NCI-H524 treated with DMSO at 0.1 percent for 48 hours (cell line): ENCODE data around the gene CCDC57.

Experiments
- DNase-seq: peaks from one replicate; lab custom pipeline; 2025; lab: John Stamatoyannopoulos, UW

CCDC57 gene

DNA sequence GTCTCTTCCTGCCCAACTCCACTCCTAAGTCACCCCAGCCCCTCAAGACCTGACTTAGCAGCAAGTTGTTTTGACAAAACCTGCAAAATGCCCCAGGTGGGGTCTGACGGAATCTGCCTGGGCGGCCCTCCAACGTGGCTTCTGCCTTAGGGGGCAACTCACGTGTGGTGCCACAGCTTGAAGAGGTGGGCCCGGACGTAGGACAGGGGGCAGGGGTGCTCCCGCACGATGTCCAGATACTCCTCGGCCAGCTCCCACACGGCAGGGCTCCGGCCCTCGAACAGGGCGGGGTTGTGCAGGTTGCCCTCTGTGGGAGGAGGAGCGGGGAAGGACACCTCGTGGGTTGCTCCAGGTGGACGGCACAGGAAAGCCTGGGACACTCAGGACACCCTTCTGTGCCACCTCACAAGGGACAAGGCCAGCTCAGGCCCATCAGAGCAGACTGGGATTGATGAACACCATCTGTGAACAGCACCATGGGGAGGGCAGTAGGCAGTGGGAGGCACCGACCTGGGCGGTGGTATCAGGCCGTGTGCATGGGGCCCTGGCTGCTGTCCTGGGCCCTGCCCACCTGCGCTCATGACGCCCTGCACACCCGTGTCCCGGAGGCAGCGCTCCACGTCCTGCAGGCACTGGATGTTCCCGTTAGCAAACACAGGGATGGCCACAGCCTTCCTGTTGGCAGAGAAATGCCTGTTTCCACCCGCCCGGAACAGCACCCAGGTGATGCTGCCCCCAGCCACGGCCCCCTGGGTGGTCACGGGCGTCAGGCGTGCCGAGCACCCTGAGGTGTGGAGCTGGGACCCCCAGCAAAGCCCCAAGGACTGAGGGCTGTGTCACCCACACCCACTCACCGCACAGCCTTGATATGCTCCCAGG lies 151.4 kb downstream of the CCDC57 start:
- DNase-seq, result no peak

DNA sequence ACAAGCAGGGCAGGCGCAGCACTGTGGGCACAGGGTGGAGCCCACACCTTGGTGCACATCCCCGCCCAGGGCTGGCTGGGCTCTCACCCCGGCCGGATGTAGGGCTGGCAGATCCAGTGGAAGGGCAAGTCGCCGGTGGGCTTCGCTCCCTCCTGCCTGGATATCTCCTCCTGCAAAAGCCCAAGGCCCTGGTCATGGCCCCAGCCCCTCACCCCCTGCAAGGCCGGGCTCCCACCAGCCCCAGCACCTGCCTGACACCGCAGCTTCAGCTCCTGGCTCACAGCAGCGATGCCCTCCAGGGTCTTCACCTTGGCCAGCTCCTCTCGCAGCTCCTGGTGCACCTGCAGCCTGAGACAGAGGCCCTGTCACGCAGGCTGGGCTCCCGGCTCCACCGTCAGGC lies 152.0 kb downstream of the CCDC57 start:
- DNase-seq, result no peak

DNA sequence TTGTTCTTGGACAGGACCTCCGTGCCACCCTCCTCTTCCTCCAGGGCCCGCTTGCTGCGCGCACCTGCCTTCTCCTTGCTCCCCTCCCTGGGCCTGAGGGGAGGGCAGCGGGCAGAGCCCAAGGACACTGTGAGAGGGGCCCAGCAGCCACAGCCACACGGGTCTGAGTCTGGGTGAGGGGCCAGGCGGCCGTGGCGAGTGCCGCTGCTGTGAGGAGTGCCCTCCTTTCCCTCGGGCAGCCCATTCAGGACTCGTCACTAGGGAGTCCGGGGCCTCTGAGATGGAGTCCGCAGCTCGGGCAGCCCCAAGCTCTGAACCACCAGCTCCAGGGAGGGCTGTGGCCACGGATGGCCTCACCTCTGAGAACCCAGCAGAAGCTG lies 152.7 kb downstream of the CCDC57 start:
- no peak for DNase-seq

DNA sequence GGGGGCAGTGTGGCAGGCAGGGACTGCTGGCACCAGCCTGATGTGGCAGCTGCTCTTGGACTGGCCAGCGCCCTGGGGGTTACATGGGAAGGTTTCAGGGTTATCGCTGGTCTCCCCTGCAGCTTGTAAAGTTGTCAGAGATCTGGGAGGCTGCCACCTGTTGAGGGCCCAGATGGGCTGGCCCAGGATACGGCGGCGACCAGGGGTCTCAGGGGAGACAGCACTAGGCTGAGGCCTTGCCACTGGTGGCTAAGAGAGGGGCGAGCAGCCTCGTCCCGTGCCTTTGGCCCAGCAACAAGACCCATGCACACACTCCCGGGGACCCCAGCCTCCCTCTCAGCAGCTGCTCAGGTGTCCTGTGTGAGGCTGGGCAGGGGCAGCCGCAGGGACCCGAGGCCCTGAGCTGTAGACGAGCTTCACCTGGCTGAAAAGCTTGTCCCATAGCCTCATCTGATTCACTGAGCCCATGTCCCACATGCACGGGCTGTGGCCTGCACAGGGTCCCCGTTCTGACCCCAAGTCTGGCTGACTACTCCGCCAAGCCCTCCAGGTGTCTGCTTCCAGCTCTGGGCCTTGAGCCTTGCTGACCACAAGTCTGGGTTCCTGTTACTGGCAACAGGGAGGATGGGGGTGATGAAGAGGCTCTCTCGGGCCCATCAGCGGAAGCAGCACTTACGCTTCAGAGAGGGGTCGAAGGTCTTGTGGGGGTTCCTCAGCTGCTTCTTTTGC lies 153.2 kb downstream of the CCDC57 start:
- DNase-seq, result no peak

DNA sequence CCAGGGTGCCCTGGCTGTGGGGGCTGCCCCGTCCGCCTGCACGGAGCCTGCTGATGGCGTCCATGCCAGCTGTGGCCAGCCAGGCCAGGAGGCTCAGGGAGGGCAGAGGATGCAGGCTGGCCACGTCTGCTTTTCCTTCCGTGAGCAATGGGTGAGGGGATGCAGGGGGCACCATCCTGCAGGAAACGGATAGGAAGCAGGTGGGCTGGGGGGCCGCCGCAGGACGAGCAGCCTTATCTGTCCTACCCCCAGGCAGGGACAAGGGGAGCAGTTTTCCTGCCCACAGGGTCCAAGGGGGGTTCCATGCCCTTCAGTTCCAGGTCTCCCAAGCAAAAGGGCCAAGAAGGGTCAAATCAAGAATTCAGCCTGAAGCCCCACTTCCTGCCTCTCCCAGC lies 153.8 kb downstream of the CCDC57 start:
- DNase-seq, result no peak

DNA sequence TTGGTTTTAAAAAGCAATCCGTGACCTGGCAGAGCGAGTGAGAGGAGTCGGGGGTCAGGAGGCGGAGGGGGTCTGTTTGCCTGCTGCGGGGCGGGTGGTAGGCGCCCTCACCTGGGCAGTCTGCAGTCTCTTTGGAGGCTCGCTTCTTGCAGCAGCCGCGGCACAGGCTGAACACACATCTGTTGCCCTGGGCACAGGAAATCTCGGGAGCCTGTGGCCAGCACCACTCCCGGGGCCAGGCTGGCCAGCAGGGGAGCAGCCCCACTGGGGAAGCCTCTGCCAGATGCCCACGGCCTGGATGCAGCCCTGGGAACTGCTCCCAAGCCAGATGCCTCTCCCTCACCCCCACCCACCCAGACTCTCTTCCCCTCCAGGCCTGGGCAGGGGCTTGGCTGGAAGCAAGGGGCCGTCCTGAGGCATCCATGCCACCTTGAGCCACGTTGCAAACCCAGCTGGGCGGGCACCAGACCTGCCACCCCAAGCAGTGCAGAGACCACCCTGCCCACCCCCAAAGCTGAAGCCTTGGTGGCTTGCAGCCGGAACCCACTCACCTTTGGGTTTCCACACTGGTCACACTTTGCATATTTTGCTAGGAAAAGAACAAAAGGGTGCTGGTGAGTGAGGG lies 154.3 kb downstream of the CCDC57 start:
- no peak for DNase-seq

DNA sequence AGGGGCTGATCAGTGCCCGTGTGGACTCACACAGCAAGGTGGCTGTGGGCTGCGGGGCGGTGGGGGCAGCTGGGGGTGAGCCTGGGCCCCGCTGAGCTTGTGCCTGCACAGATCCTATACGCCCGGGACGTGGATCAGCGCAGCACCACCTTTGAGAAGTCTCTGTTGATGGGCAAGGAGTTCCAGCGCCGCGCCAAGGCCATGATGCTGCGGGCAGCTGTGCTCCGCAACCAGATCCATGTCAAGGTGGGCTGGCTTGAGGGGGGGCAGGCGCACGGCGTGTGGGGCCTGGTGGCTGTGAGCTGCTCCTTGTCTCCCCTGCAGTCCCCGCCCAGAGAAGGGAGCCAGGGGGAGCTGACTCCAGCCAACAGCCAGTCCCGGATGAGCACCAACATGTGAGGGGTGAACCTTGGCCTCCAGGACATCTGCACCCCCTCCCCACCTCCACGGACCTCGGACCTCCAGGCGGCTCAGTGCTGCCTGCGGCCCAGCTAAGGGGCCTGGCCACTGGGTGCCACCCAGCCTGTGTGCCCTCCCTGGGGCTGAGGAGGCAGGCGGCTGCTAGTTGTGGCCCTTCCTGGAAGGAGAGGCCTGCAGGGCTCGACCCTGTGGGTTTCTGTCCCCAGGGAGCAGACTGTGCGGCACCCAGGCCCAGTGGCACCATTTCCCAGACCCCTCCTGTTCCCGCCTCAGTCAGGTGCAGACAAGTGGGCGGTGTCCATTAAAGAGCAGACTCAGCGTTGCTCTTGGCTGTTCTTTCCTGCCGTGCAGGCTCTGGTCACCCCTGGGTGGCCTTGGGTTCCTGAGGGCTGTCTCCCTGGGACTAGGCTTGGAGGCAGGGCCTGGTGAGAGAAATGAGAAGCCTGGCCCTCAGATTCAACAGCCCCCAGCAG lies 155.7 kb downstream of the CCDC57 start:
- DNase-seq, result no peak

DNA sequence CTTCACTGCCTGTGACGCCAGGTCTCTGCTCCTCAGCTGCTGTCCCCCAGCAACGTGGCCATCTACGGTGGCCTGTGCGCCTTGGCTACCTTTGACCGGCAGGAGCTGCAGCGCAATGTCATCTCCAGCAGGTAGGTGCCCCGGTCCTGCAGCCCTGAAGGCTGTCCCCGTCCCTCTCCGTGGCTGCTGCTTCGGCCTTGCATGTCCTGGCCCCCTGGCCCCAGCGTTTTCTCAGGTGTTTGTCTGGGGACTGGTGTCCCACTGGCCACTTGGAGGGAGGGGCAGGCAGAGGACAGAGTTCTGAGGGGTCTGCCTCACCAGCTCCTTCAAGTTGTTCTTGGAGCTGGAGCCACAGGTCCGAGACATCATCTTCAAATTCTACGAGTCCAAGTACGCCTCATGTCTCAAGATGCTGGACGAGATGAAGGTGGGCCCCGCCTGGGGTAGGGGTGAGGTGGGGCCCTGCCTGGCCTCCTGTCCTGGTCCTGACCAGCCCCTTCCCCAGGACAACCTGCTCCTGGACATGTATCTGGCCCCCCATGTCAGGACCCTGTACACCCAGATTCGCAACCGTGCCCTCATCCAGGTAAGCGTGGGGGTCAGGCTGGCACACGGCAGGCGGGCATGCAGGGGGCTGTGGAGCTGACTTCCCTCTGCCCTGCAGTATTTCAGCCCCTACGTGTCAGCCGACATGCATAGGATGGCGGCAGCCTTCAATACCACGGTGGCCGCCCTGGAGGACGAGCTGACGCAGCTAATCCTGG lies 156.5 kb downstream of the CCDC57 start:
- DNase-seq, result no peak

DNA sequence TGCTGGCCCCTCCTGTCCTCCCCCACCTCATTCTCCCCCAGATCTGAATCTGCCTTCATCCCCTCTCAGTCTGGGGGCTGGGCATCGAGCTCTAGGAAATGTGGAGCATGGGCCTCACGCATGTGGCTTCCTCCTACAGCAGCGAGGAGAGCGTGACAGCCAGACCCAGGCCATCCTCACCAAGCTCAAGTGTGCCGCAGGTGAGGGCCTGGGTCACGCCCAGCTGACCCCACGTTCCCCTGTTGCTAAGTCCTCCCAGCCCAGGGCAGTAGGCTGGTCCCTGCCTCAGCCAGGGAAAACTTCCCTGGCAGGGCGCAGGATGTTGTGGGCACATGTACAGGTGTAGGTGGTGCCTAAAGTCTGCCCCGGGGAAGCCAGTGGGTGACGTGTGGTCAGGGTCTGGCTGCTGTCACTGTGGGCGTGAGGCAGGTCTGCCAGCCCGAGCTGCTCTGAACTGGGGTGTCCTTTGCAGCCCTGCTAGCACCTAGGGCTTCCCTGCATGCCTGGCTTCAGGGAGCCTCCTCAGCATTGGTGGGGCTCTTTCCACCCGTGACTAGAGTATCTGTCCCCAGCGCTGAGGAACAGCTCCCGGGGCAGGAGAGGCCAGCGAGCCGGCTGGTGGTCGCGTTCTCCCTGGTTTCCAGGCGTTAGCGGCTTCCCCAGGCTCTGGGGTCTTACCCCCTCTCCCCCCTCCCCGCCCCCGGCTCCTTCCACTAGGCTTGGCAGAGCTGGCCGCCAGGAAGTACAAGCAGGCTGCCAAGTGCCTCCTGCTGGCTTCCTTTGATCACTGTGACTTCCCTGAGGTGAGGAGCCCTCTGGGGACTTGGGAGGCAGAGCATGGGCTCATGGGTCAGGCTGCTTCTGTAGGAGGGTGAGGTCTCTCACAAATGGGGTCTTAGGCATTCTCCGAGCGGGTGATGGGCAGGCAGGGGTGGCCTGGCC lies 157.3 kb downstream of the CCDC57 start:
- DNase-seq, result no peak

DNA sequence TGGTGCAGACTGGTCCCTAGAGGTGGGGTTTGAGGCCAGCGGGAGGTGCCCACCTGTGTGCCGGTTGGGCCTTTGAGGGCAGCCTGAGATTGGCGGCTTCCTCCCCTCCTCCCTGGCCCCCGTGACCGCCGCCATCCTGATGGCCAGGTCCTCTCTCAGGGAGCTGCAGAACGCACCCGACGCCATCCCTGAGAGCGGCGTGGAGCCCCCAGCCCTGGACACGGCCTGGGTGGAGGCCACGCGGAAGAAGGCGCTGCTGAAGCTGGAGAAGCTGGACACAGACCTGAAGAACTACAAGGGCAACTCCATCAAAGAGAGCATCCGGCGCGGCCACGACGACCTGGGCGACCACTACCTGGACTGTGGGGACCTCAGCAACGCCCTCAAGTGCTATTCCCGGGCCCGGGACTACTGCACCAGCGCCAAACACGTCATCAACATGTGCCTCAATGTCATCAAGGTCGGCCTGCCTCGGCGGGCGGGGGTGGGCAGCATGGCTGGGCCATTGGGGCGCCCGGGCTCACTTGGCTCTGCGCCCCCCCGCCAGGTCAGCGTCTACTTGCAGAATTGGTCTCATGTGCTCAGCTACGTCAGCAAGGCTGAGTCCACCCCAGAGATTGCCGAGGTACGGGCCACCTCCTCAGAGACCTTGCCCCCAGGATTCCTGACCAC lies 158.2 kb downstream of the CCDC57 start:
- no peak for DNase-seq

DNA sequence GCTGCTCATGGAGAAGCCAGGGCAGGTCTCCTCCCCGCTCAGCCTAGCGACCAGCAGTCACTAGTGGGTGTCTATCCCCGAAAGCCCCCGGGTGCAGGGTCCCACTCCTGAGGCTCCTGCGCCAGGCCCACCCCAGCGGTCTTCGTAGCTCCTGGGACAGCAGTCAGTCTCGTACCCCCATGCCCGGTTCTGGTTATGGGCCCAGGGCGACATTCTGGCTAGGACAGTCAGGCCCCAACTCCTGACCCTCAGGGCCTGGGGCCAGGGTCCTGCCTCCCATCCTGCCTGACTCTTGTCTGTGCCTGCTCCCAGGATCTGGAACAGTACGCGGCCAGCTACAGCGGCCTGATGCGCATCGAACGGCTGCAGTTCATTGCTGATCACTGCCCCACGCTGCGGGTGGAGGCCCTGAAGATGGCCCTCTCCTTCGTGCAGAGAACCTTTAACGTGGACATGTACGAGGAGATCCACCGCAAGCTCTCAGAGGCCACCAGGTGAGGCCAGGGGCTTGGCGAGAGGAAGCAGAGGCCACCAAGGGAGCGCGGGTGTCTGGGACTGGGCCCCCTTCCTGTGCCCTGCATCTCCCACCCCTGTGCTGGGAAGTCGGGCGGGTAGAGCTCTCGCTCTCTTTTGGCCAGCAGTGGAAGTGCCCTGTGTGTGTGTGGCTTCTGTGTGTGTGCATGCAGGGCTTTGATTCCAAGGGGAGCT lies 158.9 kb downstream of the CCDC57 start:
- no peak for DNase-seq

DNA sequence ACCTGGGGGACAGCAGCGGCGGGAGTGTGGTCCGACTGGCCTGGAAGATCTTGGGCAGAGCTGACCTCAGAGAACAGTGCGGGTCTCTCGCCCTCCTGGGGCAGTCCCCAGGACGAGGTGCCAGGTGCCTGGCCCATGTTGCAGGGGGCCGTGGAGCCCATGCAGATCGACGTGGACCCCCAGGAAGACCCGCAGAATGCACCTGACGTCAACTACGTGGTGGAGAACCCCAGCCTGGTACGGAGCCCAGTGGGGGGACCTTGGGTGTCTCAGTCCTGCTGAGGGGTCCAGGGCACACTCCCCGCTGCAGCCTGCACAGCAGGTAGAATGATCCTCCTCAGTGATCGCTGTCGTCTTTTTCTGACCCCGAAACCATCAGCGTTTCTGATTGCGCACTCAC lies 159.5 kb downstream of the CCDC57 start:
- no peak for DNase-seq

DNA sequence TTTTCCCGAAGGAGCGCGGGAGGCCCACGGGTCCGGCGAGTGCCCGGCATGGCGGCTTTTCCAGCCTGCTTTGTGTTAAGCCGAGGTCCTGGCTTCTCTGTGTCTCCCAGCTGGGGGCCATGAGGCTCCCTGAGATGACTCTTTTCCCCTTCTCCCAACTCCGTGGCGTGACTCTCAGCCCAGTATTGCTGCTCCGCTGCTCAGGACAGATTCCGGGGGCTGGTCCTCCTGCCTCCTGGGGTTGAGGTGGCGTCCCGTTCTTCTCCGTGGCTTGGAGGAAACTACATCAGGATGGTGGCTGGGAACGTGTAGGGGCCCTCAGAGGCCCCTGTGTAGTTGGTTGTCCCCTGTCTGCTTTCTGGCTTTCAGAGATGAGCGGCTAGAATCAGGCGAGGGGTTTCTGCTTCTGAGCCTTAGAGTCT lies 160.0 kb downstream of the CCDC57 start:
- DNase-seq, result no peak

DNA sequence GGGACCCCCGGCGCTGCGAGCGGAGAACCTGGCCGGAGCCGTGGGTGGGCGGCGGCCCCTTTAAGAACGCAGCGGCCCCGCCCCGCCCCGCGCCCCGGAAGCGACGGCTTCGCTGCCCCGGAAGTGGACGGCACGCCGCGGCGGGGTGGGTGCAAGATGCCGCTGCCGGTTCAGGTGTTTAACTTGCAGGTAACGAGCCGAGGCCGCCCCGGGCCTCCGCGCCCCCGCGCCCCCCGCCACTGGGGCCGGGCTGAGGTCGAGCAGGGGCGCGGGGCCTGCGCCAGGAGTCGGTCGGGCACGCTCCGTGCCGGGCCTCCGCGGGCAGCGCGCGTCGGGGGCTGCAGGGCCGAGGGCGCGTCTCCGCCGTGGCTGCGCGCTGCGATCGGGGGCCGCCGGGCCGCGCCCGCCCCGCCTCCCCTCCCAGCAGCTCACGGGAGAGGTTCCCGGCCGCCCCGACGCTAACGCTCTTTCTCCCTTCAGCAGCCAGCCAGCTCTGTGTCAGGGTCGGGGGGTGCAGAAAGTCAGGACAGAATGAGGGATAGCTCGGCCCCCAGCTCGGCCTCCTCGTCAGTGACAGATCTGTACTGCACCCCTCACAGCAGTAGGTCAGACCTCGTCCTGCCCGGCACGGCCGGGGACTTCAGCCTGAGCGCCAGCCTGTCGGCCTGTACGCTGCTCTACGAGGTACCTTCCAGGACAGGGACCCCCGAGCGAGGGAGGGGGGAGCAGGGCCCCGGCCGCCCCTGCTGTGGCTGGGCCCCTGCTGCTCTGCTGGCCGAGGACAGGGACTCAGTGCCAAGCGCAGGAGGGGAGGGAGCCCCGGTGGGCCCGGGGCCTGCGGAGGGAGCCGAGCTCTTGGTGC lies 160.6 kb downstream of the CCDC57 start, which contains the start of the genes GPS1 and RFNG:
Gene GPS1, plus strand, starts transcription at position 123 of the 862 bp plus-strand sequence. Its CDS starts 34 bp downstream, at position 157.
Gene RFNG, minus strand, starts transcription at position 36 of the 862 bp plus-strand sequence. CDS start 45 bp downstream, outside the sequence.
- no peak for DNase-seq
